Activated T-cell treated with anti-CD3 and anti-CD28 coated beads for 4 hours (primary cell): ENCODE measurements around the gene DHRS4L2.
A peak's percentile ranks its signal among the peaks of the same experiment; 100 is the strongest.
"Not testable (repeated sequence)": the region's sequence is repeated elsewhere in the genome, so short reads cannot be mapped to it uniquely, and the experiment has no call there.

Source experiments
- DNase-seq: peaks from one replicate; pipeline ENCODE4 v3.0.0-alpha.2; 2020

DHRS4L2 gene

GRCh38 chr14:23974041-23974440 lies 14.7 kb upstream of the DHRS4L2 start:
- not testable (repeated sequence) for DNase-seq

GRCh38 chr14:23977208-23977607 lies 11.5 kb upstream of the DHRS4L2 start:
- not testable (repeated sequence) for DNase-seq

- not testable (repeated sequence) for DNase-seq
Measured at GRCh38 chr14:23981951-23982813, 6.5 kb upstream of the DHRS4L2 start.

- no peak for DNase-seq
Measured at GRCh38 chr14:23984891-23985602, 3.7 kb upstream of the DHRS4L2 start.

- DNase-seq, result not testable (repeated sequence)
Measured at GRCh38 chr14:23988223-23988606, 514 bp upstream of the DHRS4L2 start.

GRCh38 chr14:23989734-23990445 lies 1.2 kb downstream of the DHRS4L2 start:
- DNase-seq, result not testable (repeated sequence)

- DNase-seq, result not testable (repeated sequence)
Measured at GRCh38 chr14:23990961-23991360, 2.2 kb downstream of the DHRS4L2 start.

- DNase-seq, result not testable (repeated sequence)
Measured at GRCh38 chr14:23993042-23993441, 4.3 kb downstream of the DHRS4L2 start.

- DNase-seq, result not testable (repeated sequence)
Measured at GRCh38 chr14:23996009-23996408, 7.3 kb downstream of the DHRS4L2 start.

- not testable (repeated sequence) for DNase-seq
Measured at GRCh38 chr14:23996825-23997224, 8.1 kb downstream of the DHRS4L2 start.

GRCh38 chr14:23999640-24000039 lies 10.9 kb downstream of the DHRS4L2 start:
- not testable (repeated sequence) for DNase-seq

- not testable (repeated sequence) for DNase-seq
Measured at GRCh38 chr14:24001078-24001477, 12.3 kb downstream of the DHRS4L2 start.

GRCh38 chr14:24001679-24002078 lies 12.9 kb downstream of the DHRS4L2 start:
- not testable (repeated sequence) for DNase-seq

GRCh38 chr14:24006471-24006816 lies 17.7 kb downstream of the DHRS4L2 start:
- not testable (repeated sequence) for DNase-seq

- peak; percentile 52 for DNase-seq
Measured at GRCh38 chr14:24006817-24007652, 18.3 kb downstream of the DHRS4L2 start.

GRCh38 chr14:24011051-24011450 lies 22.3 kb downstream of the DHRS4L2 start:
- DNase-seq, result no peak

- not testable (repeated sequence) for DNase-seq
Measured at GRCh38 chr14:24012726-24013273, 24.1 kb downstream of the DHRS4L2 start.

- peak; percentile 43 for DNase-seq
Measured at GRCh38 chr14:24013654-24014514, 25.2 kb downstream of the DHRS4L2 start.

- DNase-seq, result not testable (repeated sequence)
Measured at GRCh38 chr14:24015745-24016144, 27.0 kb downstream of the DHRS4L2 start.

- DNase-seq, result not testable (repeated sequence)
Measured at GRCh38 chr14:24018978-24019377, 30.2 kb downstream of the DHRS4L2 start.

GRCh38 chr14:24019944-24020343 lies 31.2 kb downstream of the DHRS4L2 start:
- DNase-seq, result not testable (repeated sequence)
